NCI-H2107 treated with DMSO at 0.1 percent for 48 hours (cell line): ENCODE results near the gene SMYD1.

ENCODE experiments used
- DNase-seq: peaks from one replicate; lab custom pipeline; 2025; ENCODE audit not compliant: unreplicated experiment; lab: John Stamatoyannopoulos, UW

Gene SMYD1

DNA sequence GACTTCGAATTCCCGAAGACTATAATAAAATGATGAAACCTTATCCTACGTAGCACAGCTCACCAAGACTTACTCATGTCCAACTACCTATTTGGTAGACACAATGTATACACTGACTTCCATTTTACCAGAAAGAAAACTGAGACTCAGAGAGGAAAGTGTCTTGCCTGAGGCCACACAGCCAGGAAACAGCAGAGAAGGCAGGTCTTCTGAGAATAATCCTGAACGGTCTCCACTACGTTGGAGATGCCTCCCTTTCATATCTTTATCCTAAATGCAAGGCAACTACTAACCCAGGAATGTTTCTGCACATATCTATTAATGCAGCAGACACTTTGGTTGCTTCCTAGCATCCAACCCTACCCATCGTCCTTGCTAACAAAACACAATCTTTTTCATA, 72.2 kb downstream of the SMYD1 start:
- no peak for DNase-seq

DNA sequence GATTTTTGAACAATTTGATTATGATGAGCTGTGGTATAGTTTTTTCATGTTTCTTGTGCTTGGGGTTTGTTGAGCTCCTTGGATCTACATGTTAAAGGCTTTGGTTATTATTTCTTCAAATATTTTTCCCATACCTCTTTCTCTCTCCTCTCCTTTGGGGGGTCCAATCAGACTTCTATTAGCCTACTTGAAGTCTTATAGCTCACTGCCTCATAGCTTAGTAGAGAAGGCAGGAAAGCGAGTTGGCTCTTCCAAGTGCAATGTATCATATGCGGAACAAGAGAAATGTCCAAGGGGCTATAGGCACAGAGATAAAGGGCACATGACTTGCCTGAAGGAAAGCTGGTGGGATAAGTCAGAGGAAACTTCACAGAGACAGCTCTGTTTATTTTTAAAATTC, 74.3 kb downstream of the SMYD1 start:
- DNase-seq: no peak

DNA sequence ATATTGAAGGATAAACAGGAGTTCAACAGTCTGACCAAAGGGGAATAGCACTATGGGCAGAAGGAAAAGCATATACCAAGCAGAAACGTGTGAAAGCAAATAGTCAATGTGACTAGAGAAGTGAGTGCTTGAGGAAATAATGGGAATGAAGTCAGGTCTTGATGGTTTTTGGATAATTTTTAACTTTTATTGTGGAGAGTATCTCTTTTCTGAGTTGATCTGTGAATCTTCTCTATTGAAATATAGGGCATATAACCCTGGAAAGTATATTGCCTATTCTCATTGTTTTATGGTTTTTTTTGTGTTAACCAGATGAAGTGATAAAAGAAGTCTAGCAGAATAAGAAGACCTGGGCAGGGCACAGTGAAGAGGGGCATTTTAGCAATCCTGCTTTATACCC, 76.6 kb downstream of the SMYD1 start:
- DNase-seq: no peak

DNA sequence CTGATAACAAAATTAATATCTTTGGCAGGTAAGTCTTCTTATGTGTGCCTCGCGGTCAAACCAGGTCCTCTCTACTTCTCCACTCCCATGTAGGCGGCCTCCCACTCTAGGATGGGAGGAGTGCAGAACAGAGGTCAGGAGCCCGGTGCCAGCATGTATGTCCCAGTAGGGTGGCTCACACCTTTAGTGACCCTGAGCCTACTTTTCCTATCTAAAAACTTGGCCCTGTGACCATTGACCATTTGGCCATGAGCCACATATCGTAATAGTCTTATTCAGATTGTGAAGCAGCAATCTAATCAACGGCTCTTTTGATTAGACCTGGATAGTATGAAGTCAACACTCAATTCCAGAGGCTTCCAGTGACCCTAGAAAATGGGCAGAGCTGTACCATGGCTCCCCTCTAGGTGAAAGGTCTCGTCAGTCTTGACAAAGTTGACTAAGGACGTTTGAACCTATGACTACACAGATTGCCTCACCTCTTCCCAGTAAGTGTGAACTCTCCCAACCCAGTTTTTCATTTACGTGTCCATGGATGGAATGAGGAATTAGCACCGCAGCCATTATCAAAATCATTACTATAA, 77.4 kb downstream of the SMYD1 start:
- DNase-seq: no peak

DNA sequence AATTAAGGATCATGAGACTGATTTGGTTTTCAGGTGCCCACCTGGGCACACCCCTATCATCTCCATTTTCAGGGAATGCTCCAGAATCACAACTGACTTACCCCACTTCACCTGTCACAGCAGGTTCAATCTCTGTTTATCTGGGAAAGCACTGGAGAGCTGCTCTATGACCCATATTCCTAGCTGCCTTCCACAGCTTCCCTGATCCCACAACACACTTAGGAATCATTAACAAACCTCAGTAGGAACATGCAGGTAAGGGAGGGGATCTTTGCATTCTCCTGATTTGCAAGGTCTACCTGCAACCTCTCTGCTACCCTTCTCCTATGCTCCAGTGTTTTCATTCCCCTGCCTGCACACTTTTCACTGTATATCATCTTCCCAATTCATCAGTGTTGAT, 79.0 kb downstream of the SMYD1 start:
- DNase-seq: no peak

DNA sequence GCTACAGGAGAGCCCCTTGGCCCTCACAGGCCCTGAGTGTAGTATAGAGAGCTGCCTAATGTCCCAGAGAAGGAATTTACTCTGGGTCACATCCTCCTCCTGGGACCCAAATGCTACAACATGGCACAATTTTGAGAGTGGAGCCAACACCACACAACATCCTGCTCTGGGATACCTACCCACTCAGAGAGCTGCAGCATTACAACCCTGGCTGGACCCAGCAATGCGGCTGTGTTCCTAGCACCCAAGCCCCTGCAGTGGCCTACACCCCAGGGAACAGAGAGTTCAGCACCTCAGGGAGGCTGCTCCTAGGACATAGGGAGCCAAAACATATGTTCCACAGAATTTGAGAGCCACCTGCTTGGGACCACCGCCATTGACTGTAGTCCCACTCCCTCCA, 79.5 kb downstream of the SMYD1 start:
- DNase-seq: no peak

DNA sequence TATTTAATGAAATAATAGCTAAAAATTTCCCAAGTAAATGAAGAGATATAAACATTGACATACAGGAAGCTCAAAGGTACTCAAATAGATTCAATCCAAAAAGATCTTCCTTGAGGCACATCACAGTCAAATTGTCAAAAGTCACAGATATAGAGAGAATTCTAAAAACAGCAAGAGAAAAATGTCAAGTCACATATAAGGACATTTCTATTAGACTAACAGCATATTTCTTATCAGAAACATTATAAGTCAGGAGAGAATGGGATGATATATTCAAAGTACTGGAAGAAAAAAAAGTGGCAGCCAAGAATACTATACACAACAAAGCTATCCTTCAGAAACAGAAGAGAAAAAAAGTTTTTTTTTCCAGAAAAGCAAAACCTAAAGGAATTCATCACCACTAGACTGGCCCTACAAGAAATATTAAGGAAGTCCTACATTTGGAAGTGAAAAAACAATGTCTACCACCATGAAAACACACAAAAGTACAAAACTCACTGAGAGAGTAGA, 81.4 kb downstream of the SMYD1 start:
- no peak for DNase-seq

DNA sequence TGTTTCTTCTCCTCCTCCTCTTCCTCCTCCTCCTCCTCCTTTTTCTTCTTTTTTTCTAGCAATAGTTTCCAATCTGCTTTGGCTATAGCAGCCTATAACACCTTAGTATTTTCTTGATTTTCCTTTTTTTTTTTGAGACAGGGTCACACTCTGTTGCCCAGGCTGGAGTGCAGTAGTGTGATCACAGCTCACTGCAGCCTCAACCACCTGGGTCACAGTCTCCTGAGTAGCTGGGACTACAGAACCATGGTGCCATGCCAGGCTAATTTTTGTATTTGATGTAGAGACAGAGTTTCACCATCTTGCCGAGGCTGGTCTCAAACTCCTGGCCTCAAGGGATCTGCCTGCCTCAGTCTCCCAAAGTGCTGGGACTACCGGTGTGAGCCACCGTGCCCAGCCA, 91.9 kb downstream of the SMYD1 start:
- no peak for DNase-seq

DNA sequence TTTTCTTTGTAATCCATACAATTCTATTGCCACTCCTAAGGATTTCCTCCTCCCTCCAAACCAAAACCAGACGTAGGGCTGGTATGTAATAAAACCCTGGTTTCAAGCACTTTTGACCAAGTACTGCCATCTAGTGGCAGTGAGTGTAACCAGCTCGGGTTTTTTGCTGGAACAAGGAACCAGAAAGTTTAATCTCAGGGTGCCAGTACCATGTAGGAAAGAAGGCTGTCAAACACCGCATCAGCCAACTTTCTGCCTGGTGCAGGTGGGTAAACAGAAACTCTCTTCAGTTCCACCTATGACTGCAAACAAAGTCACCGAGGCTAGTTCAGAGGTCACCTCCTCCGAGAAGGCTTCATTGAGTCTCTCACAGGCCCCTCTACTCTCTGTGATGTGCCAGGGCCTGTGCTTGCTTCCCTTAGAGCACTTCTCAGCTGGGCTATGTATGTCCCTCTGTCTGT, 92.4 kb downstream of the SMYD1 start:
- peak; percentile 54 for DNase-seq

DNA sequence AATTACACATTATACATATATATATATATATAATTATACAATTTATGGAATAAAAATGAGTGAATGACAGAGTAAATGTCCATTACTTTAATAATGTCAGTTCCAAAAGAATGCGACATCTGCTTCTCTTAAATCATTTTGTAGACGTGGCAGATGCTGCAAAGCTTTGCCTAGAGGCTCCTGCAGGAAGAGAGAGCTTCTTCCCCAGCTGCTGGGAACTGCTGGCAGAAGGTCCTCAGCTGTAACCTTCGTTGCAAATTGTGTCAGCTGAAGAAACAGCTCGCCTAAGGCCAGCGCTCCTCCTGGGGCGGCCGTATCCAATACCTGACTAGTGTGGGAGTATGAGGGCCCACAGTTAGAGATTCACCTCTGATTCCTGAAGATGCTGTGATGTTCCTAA, 92.9 kb downstream of the SMYD1 start:
- DNase-seq: no peak

DNA sequence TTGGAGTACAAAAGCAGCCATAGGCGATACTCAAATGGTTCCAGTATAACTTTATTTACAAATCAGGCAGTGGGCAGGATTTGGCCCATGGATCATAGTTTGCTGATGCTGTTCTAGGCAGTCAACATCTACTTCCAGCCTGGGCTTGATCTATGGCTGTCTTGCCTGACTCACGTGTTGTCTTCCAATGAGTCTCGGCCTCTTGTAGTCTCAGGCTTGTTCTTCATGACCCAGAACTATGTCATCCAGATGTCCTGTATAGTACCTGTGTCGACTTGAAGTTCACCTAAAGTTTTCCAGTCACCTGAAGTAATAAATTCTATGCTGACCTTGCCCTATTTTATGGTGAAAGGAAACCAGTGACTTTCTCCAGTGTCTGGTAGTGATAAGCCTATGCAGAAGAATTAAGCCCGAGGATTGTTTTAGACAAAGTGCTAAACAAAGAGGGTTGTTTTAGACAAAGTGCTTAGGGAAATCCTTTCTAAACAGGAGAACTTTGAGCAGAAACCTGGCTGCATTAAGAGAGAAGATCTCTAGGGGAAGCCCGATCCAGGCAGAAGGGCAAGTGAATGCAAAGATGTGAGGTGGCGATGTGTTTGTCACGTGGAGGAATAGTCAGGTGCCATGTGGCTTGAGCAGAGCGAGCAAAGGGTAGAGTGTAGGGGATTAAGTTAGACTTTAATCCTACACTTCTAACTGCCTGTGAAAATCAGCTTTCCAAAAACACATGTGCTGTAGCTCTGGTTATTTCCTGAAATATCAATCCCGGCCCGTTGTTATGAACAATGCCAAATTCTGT, 94.0 kb downstream of the SMYD1 start:
- no peak for DNase-seq
